Measurements from ENCODE around the gene TNNT1.

DNA sequence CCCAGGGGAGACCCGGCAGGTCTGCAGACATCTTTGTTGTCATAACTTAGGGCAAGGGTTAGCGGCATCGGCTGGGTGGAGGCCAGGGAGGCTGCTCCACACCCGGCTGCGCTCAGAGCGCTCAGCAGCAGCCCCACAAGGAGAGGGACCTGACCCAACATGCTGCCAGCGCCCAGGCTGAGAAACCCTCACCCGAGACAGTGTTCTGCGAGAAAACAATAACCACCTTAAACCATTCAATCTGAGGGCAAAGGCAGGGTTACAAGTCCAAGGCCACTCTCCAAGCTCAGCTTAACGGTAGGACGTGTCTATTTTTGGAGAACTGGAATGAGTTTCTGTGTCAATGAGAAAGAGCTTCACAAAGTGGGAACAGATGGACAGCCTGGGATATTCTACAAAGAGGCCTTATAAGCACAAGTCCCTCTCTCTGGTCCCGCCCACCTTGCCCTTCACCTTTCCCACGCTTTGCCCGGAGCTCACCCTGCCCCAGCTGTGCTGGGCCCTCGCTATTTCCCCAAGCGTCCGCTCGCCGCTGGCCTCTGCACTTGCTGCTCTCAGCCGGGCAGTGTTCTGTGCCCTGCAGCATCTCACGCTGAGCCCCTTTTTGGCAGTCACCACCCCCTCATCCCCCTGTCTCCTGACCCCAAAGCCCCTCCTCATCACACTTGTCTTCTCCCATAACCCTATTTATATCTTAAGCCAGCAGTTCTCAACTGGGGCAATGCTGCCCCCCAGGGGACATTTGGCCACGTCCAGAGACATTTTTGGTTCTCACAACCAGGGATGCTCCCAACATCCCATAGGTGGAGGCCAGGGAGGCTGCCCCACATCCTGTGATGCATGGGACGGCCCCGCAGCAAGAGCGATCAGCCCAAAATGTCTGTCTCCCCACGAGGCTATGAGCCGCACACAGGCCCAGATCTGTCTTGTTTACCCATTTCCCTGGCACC, 49.2 kb downstream of the TNNT1 start:
- TF ChIP-seq, protein P1, sequence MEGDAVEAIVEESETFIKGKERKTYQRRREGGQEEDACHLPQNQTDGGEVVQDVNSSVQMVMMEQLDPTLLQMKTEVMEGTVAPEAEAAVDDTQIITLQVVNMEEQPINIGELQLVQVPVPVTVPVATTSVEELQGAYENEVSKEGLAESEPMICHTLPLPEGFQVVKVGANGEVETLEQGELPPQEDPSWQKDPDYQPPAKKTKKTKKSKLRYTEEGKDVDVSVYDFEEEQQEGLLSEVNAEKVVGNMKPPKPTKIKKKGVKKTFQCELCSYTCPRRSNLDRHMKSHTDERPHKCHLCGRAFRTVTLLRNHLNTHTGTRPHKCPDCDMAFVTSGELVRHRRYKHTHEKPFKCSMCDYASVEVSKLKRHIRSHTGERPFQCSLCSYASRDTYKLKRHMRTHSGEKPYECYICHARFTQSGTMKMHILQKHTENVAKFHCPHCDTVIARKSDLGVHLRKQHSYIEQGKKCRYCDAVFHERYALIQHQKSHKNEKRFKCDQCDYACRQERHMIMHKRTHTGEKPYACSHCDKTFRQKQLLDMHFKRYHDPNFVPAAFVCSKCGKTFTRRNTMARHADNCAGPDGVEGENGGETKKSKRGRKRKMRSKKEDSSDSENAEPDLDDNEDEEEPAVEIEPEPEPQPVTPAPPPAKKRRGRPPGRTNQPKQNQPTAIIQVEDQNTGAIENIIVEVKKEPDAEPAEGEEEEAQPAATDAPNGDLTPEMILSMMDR (IDR thresholded peaks at IDR 0.05; ENCODE audit: insufficient read depth, low read length, poor library complexity, severe bottlenecking) = no peak
- TF ChIP-seq EZH2phosphoT487 (conservative IDR thresholded peaks at IDR 0.05; ENCODE audit: low read length) = no peak
